Cortex of kidney (tissue), 1 donor: Measurements from ENCODE around the gene URB2.
"Not testable (repeated sequence)": the region's sequence is repeated elsewhere in the genome, so short reads cannot be mapped to it uniquely, and the experiment has no call there.

Experiments
- DNase-seq: peaks from one replicate; lab custom pipeline; 2025; lab: John Stamatoyannopoulos, UW

The URB2 gene

DNA sequence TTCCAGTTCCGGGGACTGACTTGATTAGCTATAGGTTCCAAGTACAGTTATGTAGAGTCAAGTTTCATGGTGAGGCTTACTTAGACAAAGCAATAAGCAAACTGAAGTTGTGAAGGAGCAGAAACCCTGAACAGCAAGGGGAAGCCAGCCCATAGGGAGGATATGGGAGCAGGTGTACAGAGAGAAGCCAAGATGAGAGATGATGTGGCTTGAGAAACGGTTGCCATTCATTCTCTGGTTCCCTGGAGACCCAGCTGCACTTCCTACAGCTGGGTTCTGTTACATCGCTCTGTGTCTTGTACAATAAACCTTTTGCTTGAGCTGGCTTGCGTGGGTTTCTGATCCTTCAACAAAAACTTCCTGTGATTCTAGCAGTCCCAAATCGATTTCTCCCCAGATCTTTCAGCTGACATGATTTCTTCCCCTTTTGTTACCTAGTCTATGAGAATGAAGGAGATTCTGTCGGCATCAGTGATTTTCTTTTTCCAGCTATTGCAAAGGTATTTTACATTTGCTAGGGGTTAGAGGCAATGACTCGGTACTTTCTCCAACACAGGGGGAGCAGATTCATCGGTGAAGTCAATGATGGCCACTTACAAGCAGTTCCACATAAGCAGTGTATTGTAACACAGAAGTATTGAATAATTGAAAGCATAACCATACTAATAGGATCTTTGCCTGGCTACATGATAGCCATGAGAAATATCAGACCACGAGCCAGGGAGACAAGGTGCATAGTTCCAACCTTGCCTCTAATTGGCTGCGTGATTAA, 67.3 kb downstream of the URB2 start:
- DNase-seq, result no peak

DNA sequence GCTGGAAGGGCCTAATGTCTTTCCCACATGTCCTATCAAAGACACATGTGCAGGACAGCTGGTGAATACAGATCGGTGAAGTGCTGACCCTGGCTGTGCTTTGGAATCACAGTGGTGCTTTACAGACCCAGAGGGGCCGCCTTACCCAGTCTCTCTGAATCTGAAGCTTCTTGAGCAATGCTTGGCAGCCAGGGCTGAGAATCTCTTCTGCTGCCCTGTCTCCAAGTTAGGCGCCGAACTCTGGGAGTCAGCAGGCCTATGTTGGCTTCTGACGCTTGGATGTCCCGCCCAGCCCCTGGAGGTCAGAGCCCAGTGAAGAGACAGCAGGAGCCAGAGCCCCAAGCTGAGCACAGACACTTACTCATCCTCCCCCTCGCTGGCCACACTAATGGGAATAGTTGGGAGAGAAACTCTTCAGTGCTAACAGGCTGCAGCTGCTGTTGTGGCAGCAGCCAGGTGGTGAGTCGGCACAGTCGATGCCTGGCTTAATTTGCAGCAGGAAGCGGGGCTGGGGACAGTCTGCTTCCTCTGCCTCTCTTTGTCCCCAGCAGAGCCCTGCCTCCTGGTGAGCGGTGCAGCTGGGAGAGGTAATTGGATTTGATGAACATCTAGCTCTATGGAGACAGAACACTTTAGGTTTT, 68.1 kb downstream of the URB2 start:
- DNase-seq, result no peak

DNA sequence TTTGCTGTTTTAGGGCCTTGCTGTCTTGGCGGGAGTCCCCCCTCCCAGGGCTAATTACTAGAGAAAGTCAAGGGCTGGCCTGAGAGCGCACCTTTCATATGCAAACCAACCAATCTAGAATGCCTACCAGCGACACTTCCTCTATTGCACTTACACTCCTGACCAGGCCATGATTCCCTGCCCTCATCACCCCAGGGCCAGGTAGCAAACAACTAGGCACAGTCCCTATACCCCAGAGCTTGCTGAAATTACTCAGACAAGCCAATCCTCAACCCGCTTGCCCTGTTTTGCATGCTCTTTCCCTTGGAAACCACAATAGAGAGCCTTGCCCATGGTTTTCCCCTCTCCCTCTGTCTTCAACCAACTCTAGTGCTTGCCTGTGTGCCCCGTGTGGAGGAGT, 70.3 kb downstream of the URB2 start:
- DNase-seq, result no peak

DNA sequence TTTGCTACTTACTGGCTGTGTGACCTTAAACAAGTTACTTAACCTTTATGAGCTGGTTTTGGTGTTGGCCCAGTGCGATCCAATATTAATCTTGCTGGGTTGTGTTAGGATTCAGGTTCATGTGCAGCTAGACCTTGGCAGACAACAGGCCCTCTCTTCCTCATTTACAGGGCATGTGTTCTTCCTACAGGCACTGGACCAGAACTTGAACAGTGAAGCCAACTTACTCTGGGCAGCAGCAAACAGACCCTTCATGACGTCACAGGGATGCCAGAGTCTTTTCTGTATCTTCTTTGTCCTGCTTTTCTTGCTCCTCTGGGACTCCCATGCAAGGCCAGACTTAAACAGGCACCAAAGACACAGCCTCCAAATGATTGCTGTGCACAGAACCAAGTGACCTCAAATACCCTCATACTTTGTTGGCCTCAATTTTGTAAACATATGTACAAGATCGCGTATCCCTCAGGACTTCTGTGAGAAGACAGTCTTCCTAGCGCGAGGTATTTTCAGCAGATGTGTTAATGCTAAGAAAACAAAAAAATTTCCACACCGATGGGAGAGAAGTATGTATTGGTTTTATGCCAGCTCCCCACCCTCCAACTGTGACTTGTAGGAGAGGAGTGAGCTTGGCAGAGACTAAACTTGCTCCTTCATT, 73.7 kb downstream of the URB2 start:
- no peak for DNase-seq

GRCh38 chr1:229704157-229704556, 78.1 kb downstream of the URB2 start:
- DNase-seq, result no peak

DNA sequence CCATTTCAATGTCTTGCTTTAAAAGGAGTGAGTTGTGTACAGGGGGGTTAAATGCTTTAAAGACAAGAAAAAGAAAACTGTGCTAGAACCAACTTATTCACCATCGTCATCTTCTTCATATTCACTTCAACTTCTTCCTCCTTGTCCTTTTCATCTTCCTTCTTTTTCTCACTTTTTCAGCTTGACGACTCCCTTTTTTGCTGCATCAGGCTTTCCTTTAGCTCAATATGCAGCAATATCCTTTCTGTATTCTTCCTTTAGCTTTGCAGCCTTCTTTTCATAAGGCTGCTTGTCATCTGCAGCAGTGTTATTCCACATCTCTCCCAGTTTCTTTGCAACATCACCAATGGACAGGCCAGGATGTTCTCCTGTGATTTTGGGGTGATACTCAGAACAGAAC, 79.1 kb downstream of the URB2 start:
- not testable (repeated sequence) for DNase-seq

DNA sequence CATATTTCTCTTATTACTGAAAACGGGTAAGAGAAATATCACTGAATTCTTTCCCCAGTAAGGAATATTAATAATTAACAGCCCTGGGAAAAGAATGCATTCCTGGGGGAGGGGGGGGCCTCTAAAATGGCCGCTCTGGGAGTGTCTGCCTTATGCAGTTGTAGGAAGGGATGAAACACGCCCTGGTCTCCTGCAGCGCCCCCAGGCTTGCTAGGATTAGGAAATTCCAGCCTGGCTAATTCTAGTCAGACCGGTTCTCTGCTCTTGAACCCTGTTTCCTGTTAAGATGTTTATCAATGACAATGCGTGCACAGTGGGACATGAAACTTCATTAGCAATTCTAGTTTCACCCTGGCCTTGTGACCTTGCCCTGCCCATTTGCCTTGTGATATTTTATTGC, 81.1 kb downstream of the URB2 start:
- not testable (repeated sequence) for DNase-seq

- no peak for DNase-seq
Observed at GRCh38 chr1:229709500-229710013, 83.5 kb downstream of the URB2 start.
